GM19452 (cell line): ENCODE data around the gene C1QTNF7.

Experiments
- ATAC-seq: cut with Tn5 transposase; IDR thresholded peaks from one replicate; pipeline ENCODE4 v1.9.1; 2021; ENCODE audit not compliant: unreplicated experiment

C1QTNF7 gene

GRCh38 chr4:15413623-15414019, 14.2 kb upstream of the C1QTNF7 start:
- ATAC-seq = no peak

DNA sequence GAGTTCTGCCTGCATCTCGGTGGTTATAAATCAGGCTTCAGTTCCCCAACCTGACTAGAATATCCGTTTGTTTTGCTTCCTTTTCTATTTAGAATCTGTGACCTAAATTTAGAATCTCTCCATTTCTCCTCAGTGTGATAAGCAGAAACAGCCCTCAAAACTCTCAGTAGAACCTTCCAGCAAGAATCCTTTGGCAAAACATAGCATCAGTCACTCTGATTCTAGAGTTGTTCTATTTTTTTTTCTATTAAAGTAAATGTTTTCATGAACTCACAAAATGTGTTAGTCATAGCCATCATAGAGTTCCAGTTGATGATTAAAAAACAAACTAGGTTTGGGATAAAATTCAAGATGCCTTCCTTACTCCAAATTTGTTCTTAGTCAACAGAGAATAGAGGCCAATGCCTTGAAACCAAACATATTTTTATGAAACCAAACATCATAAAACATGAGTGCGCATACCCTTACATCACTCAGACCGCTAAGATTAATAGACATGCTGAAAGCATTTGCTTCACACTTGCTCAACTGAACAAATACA, 13.2 kb upstream of the C1QTNF7 start:
- no peak for ATAC-seq

DNA sequence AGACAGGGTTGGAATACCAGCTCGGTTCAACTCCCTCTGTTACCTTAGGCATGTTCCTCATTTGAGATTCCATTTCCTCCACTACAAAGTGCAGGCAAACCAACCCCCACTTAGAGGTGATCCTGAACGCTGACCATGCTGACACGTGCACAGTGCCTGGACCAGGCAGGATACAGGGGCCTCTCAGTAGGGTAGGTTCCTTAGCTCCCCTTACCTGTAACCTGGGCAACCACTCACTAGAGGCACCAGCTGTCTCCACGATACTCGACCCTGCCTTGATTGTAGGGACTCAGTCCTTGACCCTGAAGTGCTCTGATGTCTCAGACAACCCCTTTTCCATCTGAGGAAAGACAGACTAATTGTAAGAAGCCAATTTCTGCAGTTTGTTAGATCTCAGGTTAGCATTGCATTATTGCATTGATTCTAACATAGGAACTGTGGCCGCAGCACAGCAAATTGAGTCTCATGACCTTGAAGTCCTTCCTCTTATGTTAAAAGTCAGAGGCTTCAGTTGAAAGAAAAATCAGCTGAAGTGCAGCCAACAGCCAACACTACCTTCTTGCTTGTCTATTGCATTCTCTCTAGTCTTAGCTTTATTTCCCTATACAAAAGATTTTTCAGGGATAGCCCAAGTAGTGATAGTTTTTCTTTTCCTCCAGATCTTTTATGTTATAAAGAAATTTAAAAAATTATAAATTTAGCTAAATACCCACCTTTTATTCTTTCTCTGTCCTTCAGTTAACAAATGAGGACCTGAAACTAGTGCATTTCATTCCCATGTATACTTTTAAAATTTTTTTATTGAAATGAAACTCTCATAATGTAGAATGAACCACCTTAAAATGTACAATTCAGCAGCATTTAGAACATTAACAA, 11.2 kb upstream of the C1QTNF7 start:
- ATAC-seq = no peak

GRCh38 chr4:15417233-15417660, 10.6 kb upstream of the C1QTNF7 start:
- ATAC-seq = no peak

DNA sequence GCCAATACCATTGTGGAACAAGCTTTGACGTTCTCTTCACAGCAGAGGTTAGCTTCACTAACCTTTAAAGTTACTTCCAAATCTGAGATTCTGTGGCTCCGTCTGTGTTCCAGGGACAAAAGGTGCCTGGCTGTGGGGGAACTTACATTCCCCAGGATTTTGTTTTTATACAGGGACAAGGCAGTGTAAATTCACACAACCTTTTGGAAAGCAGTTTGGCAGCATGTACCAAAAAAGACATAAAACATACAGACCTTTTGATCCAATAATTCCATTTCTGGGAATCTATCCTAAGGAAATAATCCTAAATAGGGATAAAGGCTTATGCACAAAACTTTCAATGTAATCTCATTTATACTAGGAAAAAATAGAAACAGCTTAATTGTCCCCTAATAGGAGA, 8.9 kb upstream of the C1QTNF7 start:
- no peak for ATAC-seq

- no peak for ATAC-seq
Observed at GRCh38 chr4:15420642-15421041, 7.2 kb upstream of the C1QTNF7 start.

- no peak for ATAC-seq
Observed at GRCh38 chr4:15423285-15423711, 4.5 kb upstream of the C1QTNF7 start.

GRCh38 chr4:15425520-15425919, 2.3 kb upstream of the C1QTNF7 start:
- ATAC-seq = no peak

DNA sequence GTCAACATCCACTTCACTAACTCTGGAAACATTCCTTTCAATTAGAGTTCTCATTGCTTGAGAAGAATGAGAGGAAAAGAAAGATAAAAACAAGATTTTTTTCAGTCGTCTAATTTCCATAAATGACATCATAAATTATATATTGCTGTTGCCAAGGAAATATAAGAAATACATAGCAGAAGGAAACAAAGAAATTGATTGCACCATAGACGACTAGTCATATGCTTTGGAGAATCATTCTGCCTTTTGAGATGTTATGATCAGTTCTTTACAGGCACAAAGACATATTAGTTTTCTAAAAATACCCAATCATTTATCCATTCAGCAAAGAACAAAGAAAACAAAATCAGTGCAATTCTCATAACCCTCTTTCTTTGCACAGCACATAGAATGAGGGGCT, 672 bp upstream of the C1QTNF7 start:
- ATAC-seq = no peak

- ATAC-seq = no peak
Observed at GRCh38 chr4:15428611-15429010, 778 bp downstream of the C1QTNF7 start.

DNA sequence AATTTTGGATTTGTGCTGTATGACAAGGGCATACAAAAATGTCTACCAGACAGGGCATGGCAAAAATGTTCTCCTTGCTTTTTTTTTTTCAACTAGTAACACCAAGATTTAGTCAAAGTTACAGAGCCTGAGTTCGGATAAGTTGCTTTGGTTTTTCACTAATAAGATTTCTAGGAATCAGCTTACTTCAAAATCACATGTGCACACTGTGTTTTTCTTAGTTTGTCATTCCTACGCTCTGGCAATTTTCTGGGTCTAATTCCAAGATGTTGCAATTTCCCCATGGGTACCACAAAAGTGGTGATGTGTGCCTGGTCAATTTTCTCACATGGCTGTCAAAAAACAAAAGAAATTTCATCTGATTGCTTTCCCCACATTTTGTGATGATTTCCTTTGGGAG, 6.3 kb downstream of the C1QTNF7 start:
- no peak for ATAC-seq

DNA sequence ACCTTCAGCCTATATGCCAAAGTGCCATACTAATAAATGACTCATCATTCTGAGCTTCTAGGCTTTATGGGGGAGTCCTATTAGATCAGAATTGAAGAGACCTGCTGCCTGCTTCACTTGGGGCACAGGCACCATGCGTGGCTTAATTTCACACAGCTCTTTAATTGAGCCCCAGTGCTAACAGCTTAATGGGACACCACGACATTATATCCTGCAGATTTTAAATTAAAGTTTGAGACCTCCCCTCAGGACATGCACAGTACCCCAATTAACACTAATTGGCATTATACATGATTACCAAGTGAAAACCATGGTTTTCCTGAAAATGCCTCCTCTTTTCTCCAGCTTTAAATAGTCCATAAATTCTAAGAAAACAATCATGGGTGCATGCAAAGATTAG, 6.8 kb downstream of the C1QTNF7 start:
- no peak for ATAC-seq

- no peak for ATAC-seq
Observed at GRCh38 chr4:15436513-15436912, 8.7 kb downstream of the C1QTNF7 start.

DNA sequence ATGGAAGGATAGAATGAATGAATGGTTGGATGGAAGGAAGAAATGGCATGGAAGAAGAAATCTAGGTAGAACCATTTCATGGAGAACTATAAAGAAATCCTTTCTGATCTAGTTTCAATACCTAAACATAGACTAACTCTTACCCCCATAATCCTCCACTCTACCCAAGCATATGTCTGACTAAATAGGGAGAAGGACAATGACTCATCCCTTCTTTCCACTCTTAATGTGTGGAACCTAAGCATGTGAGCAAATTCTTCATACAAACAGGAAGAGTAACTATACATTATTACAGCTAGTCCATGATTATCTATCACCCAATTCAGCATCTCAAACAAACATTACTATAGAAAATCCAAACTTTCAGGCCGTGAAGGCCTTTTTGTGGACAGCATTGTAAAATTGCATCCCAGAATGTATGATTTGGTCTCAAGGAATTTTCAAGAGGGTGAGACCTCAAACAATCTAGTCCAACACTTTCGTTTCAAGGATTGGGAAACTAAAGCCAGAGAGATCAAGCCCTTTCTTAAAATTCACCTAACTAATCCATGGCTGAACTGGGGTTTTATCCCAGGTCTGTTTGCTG, 11.2 kb downstream of the C1QTNF7 start:
- no peak for ATAC-seq

DNA sequence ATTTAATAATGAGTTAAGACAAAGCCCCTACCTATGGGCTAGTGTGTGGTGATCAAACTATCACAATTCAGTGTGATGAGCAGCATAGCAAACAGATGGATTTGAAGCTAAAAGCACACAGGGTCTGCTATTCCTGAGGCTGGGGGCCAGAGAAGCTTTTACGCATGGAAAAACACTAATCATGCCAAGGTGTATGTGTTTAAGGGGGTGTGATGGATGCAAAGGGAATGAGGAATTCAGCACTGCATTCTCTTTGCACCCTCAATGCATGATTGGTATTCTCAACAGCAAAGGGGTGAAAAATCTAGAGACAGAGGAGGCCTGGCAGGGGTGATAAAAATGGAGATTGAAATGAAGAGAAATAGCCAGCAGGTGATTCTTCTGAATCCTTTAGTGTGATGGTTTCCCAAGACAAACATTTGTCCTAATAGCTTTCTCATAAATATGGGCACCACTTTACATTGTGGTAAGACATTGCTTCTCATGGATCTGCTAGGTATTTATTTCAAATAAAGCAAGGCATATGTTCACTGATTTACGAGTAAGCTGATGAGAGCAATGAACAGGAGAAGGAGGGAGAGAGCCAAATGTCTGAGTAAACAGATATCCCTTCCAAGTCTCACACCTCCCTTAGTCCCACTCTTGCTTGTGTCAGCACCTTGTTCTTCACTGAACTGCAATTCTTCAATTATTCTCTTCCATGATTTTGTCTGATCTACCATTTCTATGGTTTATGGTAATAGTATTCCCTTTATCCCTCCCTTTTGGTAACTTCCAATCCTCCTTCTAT, 15.7 kb downstream of the C1QTNF7 start:
- ATAC-seq = no peak

- ATAC-seq = no peak
Observed at GRCh38 chr4:15444276-15444675, 16.4 kb downstream of the C1QTNF7 start.

DNA sequence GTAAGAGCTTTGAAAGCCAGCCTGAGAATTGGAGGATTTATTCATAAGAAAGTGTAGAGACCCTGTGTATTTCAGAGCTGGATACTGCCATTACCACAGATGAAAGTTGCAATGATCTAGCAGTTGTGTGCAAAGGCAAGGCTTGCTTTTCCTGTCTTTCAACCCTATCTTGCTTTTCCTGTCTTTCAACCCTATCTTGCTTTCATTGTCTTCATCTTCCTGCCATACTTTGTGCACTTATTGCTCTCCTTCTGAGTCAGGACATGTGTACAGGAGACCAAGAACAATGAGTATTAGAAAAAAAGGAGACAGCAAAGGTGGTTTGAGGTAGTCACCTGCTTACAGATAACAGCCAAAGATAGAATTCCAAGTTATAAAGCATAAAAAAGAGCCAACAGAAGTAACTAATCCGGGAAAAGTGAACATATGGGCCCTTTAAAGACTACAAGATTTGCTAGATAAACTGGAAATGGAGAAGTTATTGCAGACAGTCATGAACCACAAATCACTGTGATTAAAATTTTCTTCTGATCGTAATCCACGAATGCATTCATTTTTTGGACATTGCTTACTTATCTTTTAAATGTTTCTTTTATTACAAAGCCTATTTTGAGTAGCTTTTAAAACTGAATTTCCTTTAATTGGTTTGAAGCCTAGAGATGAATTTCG, 17.2 kb downstream of the C1QTNF7 start:
- ATAC-seq = no peak

- ATAC-seq = no peak
Observed at GRCh38 chr4:15451181-15451865, 23.5 kb downstream of the C1QTNF7 start.

- no peak for ATAC-seq
Observed at GRCh38 chr4:15451866-15452765, 24.3 kb downstream of the C1QTNF7 start.
